HG03442 (cell line): ENCODE data around the gene PITHD1.
"Not testable (repeated sequence)": the region's sequence is repeated elsewhere in the genome, so short reads cannot be mapped to it uniquely, and the experiment has no call there.

Experiments used
- ATAC-seq: cut with Tn5 transposase; IDR thresholded peaks from one replicate; pipeline ENCODE4 v1.9.1; 2021; ENCODE audit warnings: mild to moderate bottlenecking, moderate library complexity; ENCODE audit not compliant: unreplicated experiment

Gene PITHD1

GRCh38 chr1:23777979-23778814 lies at the start of gene PITHD1:
PITHD1 (plus strand) TSS chr1:23778418; CDS start chr1:23778516, 98 bp downstream.
- peak; percentile 76 for ATAC-seq

GRCh38 chr1:23732363-23733224 lies 45.6 kb upstream of the PITHD1 start:
- no peak for ATAC-seq

- ATAC-seq = not testable (repeated sequence)
Observed at GRCh38 chr1:23733281-23733680, 44.9 kb upstream of the PITHD1 start.

GRCh38 chr1:23736437-23737134 lies 41.6 kb upstream of the PITHD1 start:
- ATAC-seq = no peak

- no peak for ATAC-seq
Observed at GRCh38 chr1:23741609-23742008, 36.6 kb upstream of the PITHD1 start.

- peak; percentile 4 for ATAC-seq
Observed at GRCh38 chr1:23742670-23743286, 35.4 kb upstream of the PITHD1 start.

- peak; percentile 72 for ATAC-seq
Observed at GRCh38 chr1:23743287-23744152, 34.7 kb upstream of the PITHD1 start, which contains the start of gene ELOA. ELOA (plus strand) TSS chr1:23743471; CDS start chr1:23743504, 33 bp downstream.

- ATAC-seq = no peak
Observed at GRCh38 chr1:23745515-23745914, 32.7 kb upstream of the PITHD1 start.

GRCh38 chr1:23748016-23748415 lies 30.2 kb upstream of the PITHD1 start:
- no peak for ATAC-seq

- ATAC-seq = peak; percentile 49
Observed at GRCh38 chr1:23751050-23751814, 27.0 kb upstream of the PITHD1 start.

- ATAC-seq = no peak
Observed at GRCh38 chr1:23751815-23752200, 26.4 kb upstream of the PITHD1 start.

- ATAC-seq = no peak
Observed at GRCh38 chr1:23752909-23753308, 25.3 kb upstream of the PITHD1 start.

GRCh38 chr1:23756676-23757075 lies 21.5 kb upstream of the PITHD1 start:
- no peak for ATAC-seq

GRCh38 chr1:23757812-23758211 lies 20.4 kb upstream of the PITHD1 start:
- no peak for ATAC-seq

- ATAC-seq = no peak
Observed at GRCh38 chr1:23759277-23759676, 18.9 kb upstream of the PITHD1 start.

GRCh38 chr1:23763041-23763577 lies 15.1 kb upstream of the PITHD1 start:
- ATAC-seq = no peak

GRCh38 chr1:23768733-23769132 lies 9.5 kb upstream of the PITHD1 start:
- ATAC-seq = no peak

GRCh38 chr1:23772049-23772853 lies 6.0 kb upstream of the PITHD1 start:
- no peak for ATAC-seq
